ENCODE measurements around the gene MICAL3.

DNA sequence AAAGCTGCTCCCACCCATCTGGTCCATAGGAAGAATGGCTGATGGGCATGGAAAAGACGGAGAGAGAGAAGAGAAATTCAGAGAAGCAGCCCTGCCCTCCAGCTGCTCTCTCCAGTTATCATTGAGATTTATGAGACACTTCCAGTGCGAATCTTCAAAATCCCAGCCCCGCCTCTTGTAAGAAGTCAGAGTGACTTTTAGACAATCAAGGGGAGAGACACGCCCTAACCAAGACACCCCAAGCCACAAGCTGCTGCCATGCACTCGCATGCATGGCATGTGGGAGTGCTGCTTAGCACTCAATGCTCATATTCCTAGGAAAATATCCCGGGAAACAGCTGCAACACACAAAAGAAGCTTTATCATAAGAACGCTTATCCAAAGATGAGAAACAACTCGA lies 139.5 kb downstream of the MICAL3 start:
- TF ChIP-seq, protein P1, sequence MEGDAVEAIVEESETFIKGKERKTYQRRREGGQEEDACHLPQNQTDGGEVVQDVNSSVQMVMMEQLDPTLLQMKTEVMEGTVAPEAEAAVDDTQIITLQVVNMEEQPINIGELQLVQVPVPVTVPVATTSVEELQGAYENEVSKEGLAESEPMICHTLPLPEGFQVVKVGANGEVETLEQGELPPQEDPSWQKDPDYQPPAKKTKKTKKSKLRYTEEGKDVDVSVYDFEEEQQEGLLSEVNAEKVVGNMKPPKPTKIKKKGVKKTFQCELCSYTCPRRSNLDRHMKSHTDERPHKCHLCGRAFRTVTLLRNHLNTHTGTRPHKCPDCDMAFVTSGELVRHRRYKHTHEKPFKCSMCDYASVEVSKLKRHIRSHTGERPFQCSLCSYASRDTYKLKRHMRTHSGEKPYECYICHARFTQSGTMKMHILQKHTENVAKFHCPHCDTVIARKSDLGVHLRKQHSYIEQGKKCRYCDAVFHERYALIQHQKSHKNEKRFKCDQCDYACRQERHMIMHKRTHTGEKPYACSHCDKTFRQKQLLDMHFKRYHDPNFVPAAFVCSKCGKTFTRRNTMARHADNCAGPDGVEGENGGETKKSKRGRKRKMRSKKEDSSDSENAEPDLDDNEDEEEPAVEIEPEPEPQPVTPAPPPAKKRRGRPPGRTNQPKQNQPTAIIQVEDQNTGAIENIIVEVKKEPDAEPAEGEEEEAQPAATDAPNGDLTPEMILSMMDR (IDR thresholded peaks at IDR 0.05): no peak
- no peak for TF ChIP-seq POLR2A (IDR thresholded peaks at IDR 0.05)
- no peak for TF ChIP-seq EP300 (IDR thresholded peaks at IDR 0.05)
